Naive thymus-derived CD8-positive, alpha-beta T cell (primary cell): ENCODE results near the gene OR2M5. TPM values are rescaled to one million over a fixed set of nuclear protein-coding genes. Genes with fewer than 3 reads are reported as not detected.

ENCODE experiments used
- ATAC-seq, 2 donors: fragments of 150-1000 bp; cut with Tn5 transposase in 1 of 2; sonication (Bioruptor Pico), chemical (Tn5 transposase) in 1 of 2; 1 replicate in 1 of 2; 2 replicates in 1 of 2; pipeline ENCODE4 v1.10.0; 2021; ENCODE audit warnings: mild to moderate bottlenecking in 2 of 2, moderate library complexity in 2 of 2
- POLR2A ChIA-PET: fragments of 350-600 bp; sonication (Branson Sonifier 250); formaldehyde crosslinking; loops from one replicate; lab custom pipeline; 2021; ENCODE audit warnings: antibody characterized with exemption; lab: Charles Lee
- DNase-seq, 10 donors: peaks; one replicate each; pipeline versions ENCODE4 v3.0.0 to v3.0.0-alpha.2; 2020 to 2022
- H3K27ac Mint-ChIP-seq, 10 donors: one replicate each; pipeline ENCODE4 v1.8.0; 2020 to 2022; ENCODE audit warnings: mild to moderate bottlenecking in 10 of 10, mixed read lengths in 10 of 10, moderate library complexity in 4 of 10, inconsistent platforms in 1 of 10
- H3K27me3 Mint-ChIP-seq, 5 donors: one replicate each; pipeline ENCODE4 v1.8.0; 2021 to 2022; ENCODE audit warnings: mixed read lengths in 5 of 5
- H3K36me3 Mint-ChIP-seq, 3 donors: one replicate each; pipeline ENCODE4 v1.8.0; 2020 to 2022; ENCODE audit warnings: mixed read lengths in 3 of 3, mild to moderate bottlenecking in 2 of 3, inconsistent platforms in 1 of 3
- H3K4me1 Mint-ChIP-seq, 4 donors: one replicate each; pipeline ENCODE4 v1.8.0; 2021 to 2022; ENCODE audit warnings: mixed read lengths in 4 of 4
- H3K4me3 Mint-ChIP-seq, 10 donors: one replicate each; pipeline ENCODE4 v1.8.0; 2020 to 2022; ENCODE audit warnings: mild to moderate bottlenecking in 10 of 10, mixed read lengths in 10 of 10, moderate library complexity in 6 of 10, inconsistent platforms in 1 of 10
- H3K9me3 Mint-ChIP-seq, 9 donors: one replicate each; pipeline ENCODE4 v1.8.0; 2020 to 2022; ENCODE audit warnings: mixed read lengths in 9 of 9, mild to moderate bottlenecking in 3 of 9, inconsistent platforms in 1 of 9, moderate library complexity in 1 of 9
- polyA plus RNA-seq, 3 donors: library from polyadenylated mRNA; unstranded; fragments of 300-500 nt; fragmentation: Illumina TruSeq; gene quantifications; one replicate each; pipeline ENCODE4 v1.2.3, GENCODE V29; 2021
- total RNA-seq, 8 experiments: library from RNA in 2 of 8; stranded (reverse) in 2 of 8; gene quantifications; one replicate each; pipeline ENCODE4 v1.2.3 and lab custom pipeline; 2021 to 2026

The OR2M5 gene, protein sequence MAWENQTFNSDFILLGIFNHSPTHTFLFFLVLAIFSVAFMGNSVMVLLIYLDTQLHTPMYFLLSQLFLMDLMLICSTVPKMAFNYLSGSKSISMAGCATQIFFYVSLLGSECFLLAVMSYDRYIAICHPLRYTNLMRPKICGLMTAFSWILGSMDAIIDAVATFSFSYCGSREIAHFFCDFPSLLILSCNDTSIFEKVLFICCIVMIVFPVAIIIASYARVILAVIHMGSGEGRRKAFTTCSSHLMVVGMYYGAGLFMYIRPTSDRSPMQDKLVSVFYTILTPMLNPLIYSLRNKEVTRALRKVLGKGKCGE
- not detected for total RNA-seq
- not detected for polyA plus RNA-seq
- total RNA-seq (lab: John Stamatoyannopoulos, UW), result 0 reads per million in 6 experiments

DNA sequence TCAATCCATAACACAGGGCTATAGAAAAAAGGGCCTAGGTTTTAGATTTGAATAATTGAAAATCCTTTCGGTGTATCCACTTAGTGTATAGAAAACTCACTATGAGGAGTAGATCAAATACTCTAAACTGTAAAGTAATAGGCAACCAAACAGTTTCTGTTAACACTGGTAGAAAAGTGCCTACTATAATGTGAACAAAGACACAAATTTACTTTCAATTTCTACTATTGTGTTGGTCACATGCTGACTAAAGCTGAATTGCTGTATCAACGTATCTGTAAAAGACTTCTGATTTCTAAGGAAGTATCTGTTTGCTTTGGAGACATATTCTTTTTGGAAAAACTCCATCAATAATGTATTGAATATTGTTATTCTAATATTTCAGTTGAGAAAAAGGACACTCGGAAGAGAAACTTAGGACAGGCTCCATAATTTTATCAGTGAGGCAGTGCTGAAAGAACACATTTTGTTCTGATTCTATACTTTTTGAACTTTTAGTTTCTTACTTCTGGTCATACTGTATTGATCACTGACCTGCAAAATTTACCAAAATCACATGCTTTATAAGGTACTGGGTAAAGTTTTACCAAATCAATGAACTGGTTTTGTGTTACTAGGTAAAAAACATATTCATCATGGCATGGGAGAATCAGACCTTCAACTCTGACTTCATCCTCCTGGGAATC is at the start of gene OR2M5:
Gene OR2M5 (plus strand): TSS at position 636 of the 686 bp plus-strand sequence. CDS start 0 bp downstream, at position 636.
- DNase-seq, result no peak
- no peak for ATAC-seq
- Mint-ChIP-seq H3K9me3 (peaks cover 0 to 27% (median 13%) of the 10 kb centered on the region in 9 donors), H3K27ac (no peak within 1 kb of the TSS), H3K4me3 (no peak within 1 kb of the TSS), H3K27me3 (peaks cover 0 to 14% (median 0%) of the 10 kb centered on the region in 5 donors), H3K36me3 (no peaks in the 10 kb centered on the region), H3K4me1 (peaks cover 0 to 5% (median 0%) of the 10 kb centered on the region in 4 donors)
- POLR2A ChIA-PET, result no interaction called here

DNA sequence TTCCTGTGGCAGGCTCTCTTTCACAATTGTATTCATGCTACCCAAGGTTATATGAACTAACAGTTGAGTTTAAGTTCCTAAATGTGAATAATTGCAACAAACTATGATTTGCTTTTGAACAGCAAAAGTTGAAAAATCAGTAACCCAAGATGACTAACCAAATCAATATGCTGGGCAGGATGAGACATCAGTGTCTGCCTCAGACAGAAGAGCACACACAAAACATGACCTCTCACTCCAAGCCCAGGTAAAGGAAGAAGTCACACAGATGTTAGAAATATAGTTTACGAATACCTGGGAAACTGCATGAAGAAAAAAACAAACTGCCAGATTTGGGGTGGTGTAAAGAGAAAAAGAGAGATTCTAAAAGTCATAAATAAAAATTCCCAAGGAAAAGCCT is 46.4 kb upstream of the OR2M5 start:
- Mint-ChIP-seq H3K27me3 (no peaks in the 10 kb centered on the region), H3K9me3 (peaks cover 0 to 10% (median 4%) of the 10 kb centered on the region in 9 donors), H3K36me3 (no peaks in the 10 kb centered on the region), H3K4me3 (no peak overlapping the region), H3K4me1 (no peaks in the 10 kb centered on the region), H3K27ac (no peak overlapping the region)
- ATAC-seq (no peak), DNase-seq (no peak)
- POLR2A ChIA-PET, result no interaction called here

DNA sequence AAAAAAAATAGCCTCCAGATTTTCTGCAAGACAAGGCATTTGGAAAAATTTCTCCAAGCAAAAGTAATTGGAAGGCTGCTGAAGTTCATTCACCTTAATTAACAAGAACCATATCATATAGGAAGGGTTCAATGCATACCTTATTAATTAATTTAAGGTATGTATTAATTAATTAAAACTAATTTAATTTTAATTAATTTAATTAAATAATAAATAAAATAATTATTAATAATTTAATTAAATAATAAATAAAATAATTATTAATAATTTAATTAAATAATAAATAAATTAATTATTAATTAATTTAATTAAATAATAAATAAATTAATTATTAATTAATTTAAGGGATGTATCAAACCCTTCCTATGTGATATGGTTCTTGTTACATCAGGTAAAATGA is 42.1 kb upstream of the OR2M5 start:
- no peaks in the 10 kb centered on the region for H3K4me1 Mint-ChIP-seq

DNA sequence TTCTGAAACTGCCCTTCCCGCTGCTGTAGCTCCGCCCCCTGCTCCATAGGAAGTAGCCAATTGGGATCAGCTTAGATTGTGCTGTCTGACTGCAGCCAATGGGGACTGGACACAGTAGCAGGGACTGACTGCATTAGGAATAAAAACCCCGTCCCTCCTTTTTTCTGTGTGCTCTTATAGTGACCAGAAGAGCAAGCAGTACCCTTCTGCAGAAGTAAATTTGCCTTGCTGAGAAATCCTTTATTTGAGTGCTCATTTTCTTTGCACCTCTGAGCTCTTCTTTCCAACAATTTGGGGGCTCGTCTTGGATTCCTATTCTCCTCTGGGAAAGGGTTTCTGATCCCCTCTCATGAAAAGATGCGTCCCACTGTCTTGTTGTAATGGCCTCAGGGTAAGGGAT is 33.8 kb upstream of the OR2M5 start:
- H3K36me3 Mint-ChIP-seq, result peaks cover 0 to 26% (median 11%) of the 10 kb centered on the region in 3 donors
- ATAC-seq, result no peak
- no peaks in the 10 kb centered on the region for H3K4me1 Mint-ChIP-seq
- peaks cover 6 to 69% (median 39%) of the 10 kb centered on the region in 9 donors for H3K9me3 Mint-ChIP-seq
- H3K27me3 Mint-ChIP-seq, result peaks cover 0 to 4% (median 0%) of the 10 kb centered on the region in 5 donors
- no peak for DNase-seq
- POLR2A ChIA-PET, result no interaction called here
- H3K27ac Mint-ChIP-seq, result no peak overlapping the region
- no peak overlapping the region for H3K4me3 Mint-ChIP-seq

More for the DNA sequence above, 42.1 kb upstream of the OR2M5 start:
- ATAC-seq (no peak), DNase-seq (no peak)
- H3K4me3 Mint-ChIP-seq, result no peak overlapping the region
- H3K36me3 Mint-ChIP-seq, result no peaks in the 10 kb centered on the region
- POLR2A ChIA-PET, result no interaction called here
- peaks cover 2 to 30% (median 12%) of the 10 kb centered on the region in 9 donors for H3K9me3 Mint-ChIP-seq
- no peak overlapping the region for H3K27ac Mint-ChIP-seq
- H3K27me3 Mint-ChIP-seq, result no peaks in the 10 kb centered on the region

DNA sequence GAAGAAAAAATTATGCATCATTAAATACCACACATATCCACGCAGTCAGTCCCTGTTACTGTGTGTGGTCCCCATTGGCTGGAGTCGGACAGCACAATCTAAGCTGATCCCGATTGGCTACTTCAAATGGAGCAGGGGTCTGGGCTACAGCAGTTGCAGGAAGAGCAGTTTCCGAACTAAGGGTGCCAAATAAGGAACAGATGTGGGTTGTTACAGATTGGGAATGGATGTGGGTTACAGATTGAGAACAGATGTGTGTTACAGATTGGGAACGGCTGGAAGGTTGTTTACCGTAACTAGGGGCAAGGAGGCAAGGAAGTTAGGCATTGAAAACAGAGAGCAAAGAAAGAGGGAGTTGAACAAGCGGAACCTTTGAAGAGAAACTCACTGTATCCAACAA is 30.1 kb upstream of the OR2M5 start:
- H3K9me3 Mint-ChIP-seq, result peaks cover 5 to 47% (median 23%) of the 10 kb centered on the region in 9 donors
- DNase-seq (no peak), ATAC-seq (no peak)
- no peak overlapping the region for H3K27ac Mint-ChIP-seq
- H3K4me3 Mint-ChIP-seq, result no peak overlapping the region
- no peaks in the 10 kb centered on the region for H3K4me1 Mint-ChIP-seq
- H3K36me3 Mint-ChIP-seq, result peaks cover 0 to 24% (median 12%) of the 10 kb centered on the region in 3 donors
- POLR2A ChIA-PET, result no interaction called here
- H3K27me3 Mint-ChIP-seq, result peaks cover 0 to 4% (median 0%) of the 10 kb centered on the region in 5 donors

DNA sequence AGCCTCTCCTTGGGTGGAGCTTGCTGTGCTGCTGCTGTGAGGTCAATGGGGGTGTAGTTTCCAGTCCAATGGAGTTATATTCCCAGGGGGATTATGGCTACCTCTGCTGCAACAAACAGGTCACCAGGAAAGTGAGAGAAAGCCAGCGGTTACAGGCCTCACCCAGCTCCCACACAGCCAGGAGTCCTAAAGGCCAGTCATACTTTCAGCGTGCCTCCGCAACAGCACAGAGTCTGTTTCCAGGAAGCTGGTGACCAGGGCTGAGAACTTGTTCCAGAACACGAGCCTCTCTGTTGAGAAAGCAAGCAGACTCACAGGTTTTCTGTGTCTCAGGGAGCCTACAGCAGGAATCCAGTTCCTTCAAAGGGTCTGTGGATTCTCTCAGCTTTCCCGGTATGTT is 17.3 kb upstream of the OR2M5 start:
- no peak overlapping the region for H3K4me3 Mint-ChIP-seq
- no peaks in the 10 kb centered on the region for H3K4me1 Mint-ChIP-seq
- ATAC-seq, result no peak
- no peak overlapping the region for H3K27ac Mint-ChIP-seq
- peaks cover 0 to 4% (median 1%) of the 10 kb centered on the region in 3 donors for H3K36me3 Mint-ChIP-seq
- POLR2A ChIA-PET, result no interaction called here
- no peak for DNase-seq
- peaks cover 0 to 17% (median 1%) of the 10 kb centered on the region in 5 donors for H3K27me3 Mint-ChIP-seq
- peaks cover 4 to 68% (median 24%) of the 10 kb centered on the region in 9 donors for H3K9me3 Mint-ChIP-seq

DNA sequence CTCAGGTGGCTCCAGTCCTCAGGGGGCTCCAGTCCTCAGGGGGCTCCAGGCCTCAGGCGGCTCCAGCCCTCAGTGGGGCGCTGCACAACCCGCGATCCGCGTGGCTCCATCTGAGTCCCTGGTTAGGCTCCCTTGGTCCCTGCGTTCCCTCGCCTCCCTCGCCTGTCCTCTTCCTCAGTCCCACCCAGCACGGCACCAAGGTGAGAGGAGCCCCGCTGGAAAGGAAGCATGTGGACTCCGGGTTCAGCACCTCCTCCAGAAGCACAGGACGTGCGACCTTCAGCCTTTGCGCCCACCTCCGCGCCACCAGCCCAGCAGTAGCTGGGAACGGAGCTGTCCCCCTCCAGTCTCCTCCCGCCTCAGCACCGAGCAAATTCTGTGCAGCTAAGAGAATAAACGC is 8.1 kb upstream of the OR2M5 start:
- DNase-seq, result peak in 1 of 10 donors; percentile 38
- POLR2A ChIA-PET, result no interaction called here
- Mint-ChIP-seq H3K27ac (no peak overlapping the region), H3K4me1 (no peaks in the 10 kb centered on the region), H3K9me3 (peaks cover 3 to 24% (median 10%) of the 10 kb centered on the region in 9 donors), H3K27me3 (peaks cover 0 to 6% (median 0%) of the 10 kb centered on the region in 5 donors), H3K36me3 (peaks cover 0 to 8% (median 0%) of the 10 kb centered on the region in 3 donors), H3K4me3 (no peak overlapping the region)
- no peak for ATAC-seq

DNA sequence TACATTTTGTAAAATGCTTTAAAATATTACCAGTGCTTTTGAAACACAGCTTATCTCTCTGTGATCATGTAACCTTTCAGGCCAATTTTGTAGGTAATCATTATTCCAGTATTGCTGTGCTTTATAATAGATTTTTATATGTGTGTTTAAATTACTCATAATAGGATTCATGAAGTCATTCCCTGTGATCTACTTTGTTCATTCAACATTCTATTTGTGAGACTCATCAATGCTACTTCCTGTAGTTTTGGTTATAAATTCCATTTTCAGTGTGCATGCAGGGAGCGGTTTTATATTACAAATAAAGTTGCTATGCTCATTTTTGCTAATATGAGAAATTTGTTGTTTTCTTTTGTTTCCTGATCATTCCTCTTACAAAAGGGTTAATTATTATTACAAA is 4.1 kb upstream of the OR2M5 start:
- peaks cover 0 to 11% (median 4%) of the 10 kb centered on the region in 9 donors for H3K9me3 Mint-ChIP-seq
- no peaks in the 10 kb centered on the region for H3K36me3 Mint-ChIP-seq
- H3K4me3 Mint-ChIP-seq, result no peak overlapping the region
- peaks cover 0 to 12% (median 0%) of the 10 kb centered on the region in 5 donors for H3K27me3 Mint-ChIP-seq
- H3K4me1 Mint-ChIP-seq, result no peaks in the 10 kb centered on the region
- DNase-seq (no peak), ATAC-seq (no peak)
- no peak overlapping the region for H3K27ac Mint-ChIP-seq
- POLR2A ChIA-PET, result no interaction called here

DNA sequence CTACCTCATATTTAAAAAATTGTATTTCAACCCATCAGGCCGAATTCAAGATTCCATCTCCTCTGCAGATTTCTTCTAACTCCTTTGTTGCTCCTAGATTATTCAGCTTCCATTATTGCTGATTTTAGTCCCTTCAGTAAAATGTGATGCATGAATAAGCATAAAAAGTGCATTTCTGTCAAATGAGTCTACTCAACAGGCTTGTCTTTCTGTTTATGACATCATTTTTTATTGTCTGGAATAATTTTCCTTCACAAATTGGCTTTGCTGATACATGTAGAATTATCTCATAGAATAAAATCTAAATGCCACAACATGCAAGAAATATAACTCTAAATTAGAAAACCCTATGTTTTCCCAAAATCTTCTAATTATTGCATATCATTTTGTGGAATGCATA is 1.6 kb upstream of the OR2M5 start:
- Mint-ChIP-seq H3K9me3 (peaks cover 0 to 27% (median 8%) of the 10 kb centered on the region in 9 donors), H3K27ac (no peak overlapping the region), H3K4me3 (no peak overlapping the region), H3K36me3 (no peaks in the 10 kb centered on the region), H3K27me3 (peaks cover 0 to 10% (median 0%) of the 10 kb centered on the region in 5 donors), H3K4me1 (no peaks in the 10 kb centered on the region)
- POLR2A ChIA-PET, result no interaction called here
- DNase-seq, result no peak
- ATAC-seq, result no peak

DNA sequence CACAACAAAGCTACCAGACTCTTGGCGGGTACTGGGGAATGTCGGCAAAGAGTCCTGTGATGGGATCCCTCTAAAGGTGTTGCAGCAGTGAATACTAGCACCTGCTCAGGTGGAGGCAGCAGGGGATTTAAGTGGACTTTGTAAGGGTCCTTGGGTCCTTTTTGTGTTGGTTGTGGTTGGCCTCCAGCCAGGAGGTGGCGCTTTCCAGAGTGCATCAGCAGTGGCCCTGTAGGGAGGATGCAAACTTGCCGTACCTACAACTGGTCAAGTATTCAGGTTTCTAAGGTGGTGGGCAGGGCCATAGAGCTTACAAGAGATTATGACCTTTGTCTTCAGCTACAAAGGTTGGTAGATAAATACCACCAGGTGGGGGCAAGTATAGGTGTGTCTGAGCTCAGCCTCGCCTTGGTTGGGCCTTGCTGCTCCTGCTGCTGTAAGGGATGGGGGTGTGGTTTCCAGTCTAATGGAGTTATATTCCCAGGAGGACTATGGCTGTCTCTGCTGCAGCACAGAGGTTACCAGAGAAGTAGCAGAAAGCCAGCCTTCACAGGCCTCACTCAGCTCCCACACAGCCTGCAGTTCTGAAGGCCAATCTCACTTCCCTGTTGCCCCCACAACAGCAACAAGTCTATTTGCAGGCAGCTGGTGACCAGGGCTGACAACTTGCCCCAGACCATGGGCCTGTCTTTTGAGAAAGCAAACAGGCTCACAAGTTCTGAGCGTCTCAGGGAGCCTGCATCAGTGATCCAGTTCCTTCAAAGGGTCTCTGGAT is 7.3 kb downstream of the OR2M5 start:
- Mint-ChIP-seq H3K4me1 (peaks cover 0 to 5% (median 0%) of the 10 kb centered on the region in 4 donors), H3K9me3 (peaks cover 0 to 20% (median 6%) of the 10 kb centered on the region in 9 donors), H3K4me3 (no peak overlapping the region), H3K36me3 (no peaks in the 10 kb centered on the region), H3K27ac (peak overlapping the region in 1 of 10 donors; percentile 30), H3K27me3 (peaks cover 0 to 11% (median 0%) of the 10 kb centered on the region in 5 donors)
- no peak for ATAC-seq
- POLR2A ChIA-PET, result no interaction called here
- DNase-seq, result peak in 1 of 10 donors; percentile 18

DNA sequence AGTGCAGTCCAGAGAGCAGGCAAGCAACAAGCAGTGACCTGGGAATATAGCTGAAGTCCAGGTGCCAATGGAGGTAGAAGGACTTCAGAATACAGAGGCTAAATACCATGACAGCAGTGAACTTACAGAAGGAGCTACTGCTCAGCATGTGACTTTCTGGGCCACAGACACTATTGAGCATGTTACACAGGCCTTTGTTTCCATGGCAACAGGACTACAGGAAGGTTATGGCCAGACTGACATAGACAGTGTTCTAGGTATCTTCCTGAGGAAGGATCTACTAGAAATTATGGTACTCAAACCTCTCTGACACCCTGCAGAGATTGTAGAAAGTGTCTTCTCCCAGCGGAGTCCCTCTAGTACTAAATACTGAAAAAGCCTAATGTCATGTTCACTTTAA is 11.0 kb downstream of the OR2M5 start:
- Mint-ChIP-seq H3K4me1 (no peaks in the 10 kb centered on the region), H3K27me3 (peaks cover 0 to 7% (median 0%) of the 10 kb centered on the region in 5 donors), H3K4me3 (no peak overlapping the region), H3K36me3 (no peaks in the 10 kb centered on the region), H3K27ac (no peak overlapping the region), H3K9me3 (peaks cover 0 to 9% (median 0%) of the 10 kb centered on the region in 9 donors)
- peak in 1 of 10 donors; percentile 49 for DNase-seq
- POLR2A ChIA-PET, result no interaction called here
- ATAC-seq, result no peak

DNA sequence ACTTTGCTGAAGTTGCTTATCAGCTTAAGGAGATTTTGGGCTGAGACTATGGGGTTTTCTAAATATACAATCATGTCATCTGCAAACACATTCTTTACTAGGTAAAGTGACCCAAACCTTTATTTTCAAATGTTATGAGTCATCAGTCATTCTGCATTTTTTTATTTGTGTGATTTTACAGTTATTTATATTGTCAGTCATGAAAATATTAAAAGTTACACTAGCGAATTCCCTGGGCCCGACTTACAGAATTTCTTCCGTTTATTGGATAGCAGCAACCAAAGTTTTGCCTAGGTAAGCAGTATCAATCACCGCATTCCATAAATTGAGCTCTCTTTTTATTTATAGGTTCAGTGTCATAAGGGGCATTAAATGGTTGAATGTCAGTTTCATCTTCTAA is 13.8 kb downstream of the OR2M5 start:
- no peak for DNase-seq
- POLR2A ChIA-PET, result no interaction called here
- H3K27ac Mint-ChIP-seq, result no peak overlapping the region
- H3K36me3 Mint-ChIP-seq, result no peaks in the 10 kb centered on the region
- peaks cover 0 to 3% (median 0%) of the 10 kb centered on the region in 9 donors for H3K9me3 Mint-ChIP-seq
- peaks cover 0 to 3% (median 0%) of the 10 kb centered on the region in 5 donors for H3K27me3 Mint-ChIP-seq
- H3K4me1 Mint-ChIP-seq, result no peaks in the 10 kb centered on the region
- no peak overlapping the region for H3K4me3 Mint-ChIP-seq
- no peak for ATAC-seq
